IPS-NIHi7 (cell line): ENCODE results near the gene LRP6.
"Not testable (repeated sequence)": the region's sequence is repeated elsewhere in the genome, so short reads cannot be mapped to it uniquely, and the experiment has no call there.

Experiments
- DNase-seq: peaks from one replicate; pipeline ENCODE4 v3.0.0; 2012; ENCODE audit warnings: mixed read lengths; ENCODE audit errors: extremely low spot score

LRP6 gene

GRCh38 chr12:12265571-12266388, 1.1 kb downstream of the LRP6 start:
- DNase-seq = no peak

DNA sequence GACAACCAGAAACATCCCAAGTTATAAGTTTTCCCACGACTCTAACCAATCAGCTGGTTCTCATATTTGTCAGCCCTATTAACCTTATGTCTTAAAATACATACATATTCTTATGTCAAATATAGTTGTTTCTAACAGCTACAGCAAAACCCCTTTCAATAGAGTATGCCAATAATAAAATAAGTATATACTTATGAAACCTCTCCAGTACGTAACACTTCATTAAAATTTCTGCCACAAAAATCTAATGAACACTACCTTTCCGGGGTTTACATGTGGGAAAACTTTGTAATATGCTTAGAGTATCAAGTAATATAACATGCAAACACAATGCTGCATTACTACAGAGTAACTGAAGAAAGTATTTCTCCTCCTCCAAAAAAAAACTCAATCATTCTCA, 1.8 kb downstream of the LRP6 start:
- no peak for DNase-seq

DNA sequence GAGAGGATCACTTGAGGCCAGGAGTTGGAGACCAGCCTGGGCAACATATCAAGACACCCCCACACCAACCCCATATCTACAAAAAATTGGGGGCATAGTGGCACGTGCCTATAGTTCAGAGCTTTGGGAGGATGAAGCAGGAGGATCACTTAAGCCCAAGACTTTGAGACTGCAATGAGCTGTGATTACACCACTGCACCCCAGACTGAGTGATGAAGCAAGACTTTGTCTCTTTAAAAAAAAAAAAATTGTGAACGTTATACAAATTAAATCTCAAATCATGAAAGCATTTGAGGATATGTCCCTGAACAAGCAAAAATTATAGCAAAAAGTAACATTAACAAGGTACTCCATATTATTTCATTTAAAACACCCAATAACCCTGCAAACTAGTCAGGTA, 2.9 kb downstream of the LRP6 start:
- DNase-seq = no peak

GRCh38 chr12:12256291-12256757, 10.5 kb downstream of the LRP6 start:
- DNase-seq = not testable (repeated sequence)

- no peak for DNase-seq
Observed at GRCh38 chr12:12254553-12254952, 12.3 kb downstream of the LRP6 start.

DNA sequence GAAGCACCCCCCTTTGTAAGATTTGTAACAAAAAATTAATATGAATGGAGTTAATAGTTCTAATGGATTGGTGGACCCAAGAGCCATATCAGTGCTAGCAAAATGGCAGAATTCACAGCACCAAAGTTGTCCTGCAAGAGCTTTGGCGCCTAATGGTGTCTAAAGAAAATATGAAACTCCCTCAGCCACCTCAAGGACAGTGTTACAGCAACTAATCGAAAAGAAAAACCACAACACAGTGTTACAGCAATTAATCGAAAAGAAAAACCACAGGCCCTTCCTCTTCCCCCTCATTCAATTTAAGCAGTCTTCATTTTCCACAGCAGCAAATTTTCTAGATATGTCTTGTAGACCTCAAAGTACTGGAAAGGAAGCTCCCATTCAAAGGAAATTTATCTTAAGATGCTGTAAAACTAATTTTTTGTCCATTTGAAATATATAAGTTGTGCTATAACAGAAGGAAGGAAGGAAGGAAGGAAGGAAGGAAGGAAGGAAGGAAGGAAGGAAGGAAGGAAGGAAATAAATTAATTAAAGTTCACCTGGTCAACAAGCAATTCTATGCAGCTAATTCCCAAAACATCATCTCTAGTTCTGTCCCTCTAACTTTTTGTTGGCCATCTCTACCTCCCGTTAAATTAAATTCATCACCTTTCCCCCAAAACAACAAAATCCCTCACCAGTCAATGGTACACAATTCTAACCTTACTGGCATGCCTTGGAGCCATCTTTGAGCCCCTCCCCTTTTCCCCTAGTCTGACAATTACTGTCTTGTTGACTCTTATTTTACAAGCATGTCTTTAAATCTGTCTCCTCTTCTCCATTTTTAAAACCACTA, 17.4 kb downstream of the LRP6 start:
- DNase-seq = no peak

- no peak for DNase-seq
Observed at GRCh38 chr12:12247584-12247983, 19.3 kb downstream of the LRP6 start.

DNA sequence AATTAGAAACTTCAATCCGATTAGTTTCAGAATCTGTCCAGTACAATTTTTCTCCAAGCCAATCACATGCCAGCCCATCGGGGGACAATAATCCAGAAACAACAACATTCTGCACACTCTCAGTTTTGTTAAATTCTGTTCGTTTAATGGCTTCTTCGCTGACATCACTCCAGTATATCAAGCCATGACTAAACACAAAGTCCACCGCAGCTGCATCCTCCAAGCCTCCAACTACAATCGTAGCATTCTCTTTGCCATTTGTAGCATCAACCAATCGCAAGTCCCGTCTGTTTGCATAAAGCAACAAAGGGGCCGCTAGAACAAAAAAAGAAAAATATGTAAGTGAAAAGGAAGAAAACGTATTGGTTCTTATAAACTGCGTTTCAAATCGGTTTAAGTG, 22.5 kb downstream of the LRP6 start:
- no peak for DNase-seq

DNA sequence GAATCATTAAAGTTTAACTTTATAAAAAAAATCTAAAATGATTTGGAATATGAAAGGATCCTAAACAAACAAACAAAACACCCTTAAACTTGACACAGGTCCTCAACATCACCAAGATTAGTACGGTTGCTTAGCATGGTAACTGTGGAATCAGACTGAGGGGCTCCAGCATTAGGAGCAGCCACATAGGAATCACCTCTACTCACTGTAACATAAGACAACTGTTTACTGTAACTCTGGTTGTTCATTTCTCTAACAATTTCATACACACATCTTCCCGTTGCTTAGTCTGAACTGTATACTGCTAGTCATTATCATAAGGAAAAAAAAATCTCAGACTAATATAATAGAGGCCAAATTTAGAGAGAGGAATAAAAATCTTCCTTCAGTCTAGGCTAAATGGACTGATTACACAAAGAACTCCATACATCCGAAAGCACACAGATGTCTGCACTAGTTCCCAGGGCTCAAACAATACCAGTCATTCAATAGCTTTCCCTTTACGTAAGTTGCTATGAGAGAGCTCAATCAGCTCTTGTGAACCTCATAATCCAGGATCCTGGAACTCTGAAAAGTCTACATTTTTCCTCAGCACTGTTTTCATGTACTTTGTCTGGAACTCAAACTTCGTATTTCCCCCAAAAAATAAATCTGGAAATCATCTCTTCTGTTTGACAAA, 26.0 kb downstream of the LRP6 start:
- DNase-seq = no peak

DNA sequence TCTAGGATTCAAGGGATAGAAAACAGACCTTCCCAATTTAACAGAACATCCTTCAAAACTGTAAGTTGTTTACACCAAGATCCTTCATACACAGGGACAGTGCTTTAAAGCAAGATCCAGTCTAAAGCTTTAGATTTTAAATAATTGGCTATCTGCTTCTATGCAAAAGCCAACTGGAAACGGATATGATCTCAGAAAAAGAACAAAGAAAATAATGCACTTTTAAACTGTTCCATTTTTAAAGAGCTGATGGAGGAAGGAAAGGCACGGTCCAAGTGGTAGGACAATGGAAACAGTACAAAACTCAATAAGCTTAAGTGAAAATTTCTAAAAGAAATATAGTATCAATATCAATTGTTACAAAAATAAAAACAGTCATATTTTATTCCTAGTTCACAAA, 27.7 kb downstream of the LRP6 start:
- DNase-seq = no peak

DNA sequence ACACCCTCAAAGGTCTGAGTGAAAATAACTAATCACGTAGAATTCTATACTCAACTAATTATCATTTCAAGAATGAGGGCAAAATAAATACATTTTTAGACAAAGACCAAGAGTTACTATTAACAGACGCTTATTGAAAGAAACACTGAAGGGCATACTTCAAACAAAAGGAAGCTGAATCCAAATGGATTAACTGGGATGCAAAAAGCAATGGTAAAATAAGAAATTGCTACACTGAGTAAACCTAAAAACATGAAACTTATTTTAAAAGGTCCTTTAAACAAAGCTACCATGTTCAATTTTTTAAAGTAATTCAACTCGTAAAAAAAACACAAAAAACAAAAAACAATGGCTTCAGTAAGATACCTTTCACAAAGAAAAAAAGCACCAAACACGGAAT, 28.2 kb downstream of the LRP6 start:
- DNase-seq = no peak

- no peak for DNase-seq
Observed at GRCh38 chr12:12236896-12237295, 29.9 kb downstream of the LRP6 start.

GRCh38 chr12:12230275-12230674, 36.6 kb downstream of the LRP6 start:
- no peak for DNase-seq

GRCh38 chr12:12229556-12230092, 37.2 kb downstream of the LRP6 start:
- no peak for DNase-seq

DNA sequence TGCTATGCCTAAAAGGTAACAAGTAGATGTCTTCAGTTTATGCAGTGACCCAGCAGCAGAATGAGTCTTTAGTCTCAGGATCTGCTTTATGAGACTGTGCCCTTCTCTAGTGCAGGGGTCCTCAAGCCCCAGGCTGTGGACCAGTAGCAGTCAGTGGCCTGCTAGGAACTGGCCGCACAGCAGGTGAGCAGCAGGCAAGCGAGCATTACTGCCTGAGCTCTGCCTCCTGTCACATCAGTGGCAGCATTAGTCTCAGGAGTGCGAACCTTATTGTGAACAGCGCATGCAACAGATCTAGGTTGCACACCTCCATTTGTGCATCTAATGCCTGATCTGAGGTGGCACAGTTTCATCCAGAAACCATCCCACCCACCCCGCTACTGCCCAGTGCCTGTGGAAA, 38.4 kb downstream of the LRP6 start:
- DNase-seq = no peak

GRCh38 chr12:12226187-12226586, 40.7 kb downstream of the LRP6 start:
- no peak for DNase-seq

DNA sequence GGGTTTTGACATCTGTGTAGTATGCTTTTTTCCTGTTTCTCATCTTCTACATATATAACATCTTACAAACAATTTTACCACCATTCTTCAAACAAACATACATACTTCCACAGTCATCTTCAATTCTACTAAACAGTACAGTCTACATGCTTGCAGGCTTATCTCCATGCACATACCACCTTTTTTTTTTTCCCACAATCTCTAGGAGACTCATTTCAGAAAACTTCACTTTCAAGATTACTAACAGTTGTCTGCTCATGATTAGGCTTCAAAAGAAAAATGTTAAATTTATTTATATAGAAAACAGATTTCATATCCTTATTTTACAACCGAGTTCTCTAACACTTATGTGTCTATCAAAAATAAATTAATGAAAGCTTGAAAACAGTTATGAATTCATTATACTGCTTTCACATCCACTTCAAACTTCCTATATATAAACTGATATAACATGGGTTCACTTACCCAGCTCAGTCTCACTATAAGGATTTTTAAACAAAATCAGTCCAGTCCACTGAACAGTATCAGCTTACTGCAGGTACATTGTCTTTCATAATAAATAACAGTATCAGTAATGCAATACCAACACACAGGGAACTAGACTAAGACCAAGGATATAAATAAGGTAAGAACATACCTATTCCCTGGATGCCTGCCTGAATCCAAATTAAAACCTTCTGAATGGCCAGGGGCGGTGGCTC, 42.5 kb downstream of the LRP6 start:
- DNase-seq = no peak

DNA sequence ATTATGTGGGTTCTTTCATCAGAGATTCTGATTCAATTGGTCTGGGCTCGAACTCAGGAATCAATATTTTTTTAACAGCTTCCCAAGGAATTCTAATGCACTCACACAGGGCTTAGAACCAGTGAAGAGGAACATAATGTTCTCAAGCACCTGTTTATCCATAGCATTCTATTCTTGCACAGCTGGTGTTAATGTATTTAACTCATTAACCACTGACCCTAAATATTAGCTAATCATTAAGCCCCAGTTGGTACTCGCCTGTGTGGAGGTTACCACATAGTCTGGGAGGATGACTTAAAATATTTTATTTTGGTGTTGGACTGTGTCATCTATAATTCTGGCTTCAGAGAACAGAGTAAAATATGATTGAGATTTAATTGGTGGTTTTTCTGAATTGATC, 45.3 kb downstream of the LRP6 start:
- no peak for DNase-seq

DNA sequence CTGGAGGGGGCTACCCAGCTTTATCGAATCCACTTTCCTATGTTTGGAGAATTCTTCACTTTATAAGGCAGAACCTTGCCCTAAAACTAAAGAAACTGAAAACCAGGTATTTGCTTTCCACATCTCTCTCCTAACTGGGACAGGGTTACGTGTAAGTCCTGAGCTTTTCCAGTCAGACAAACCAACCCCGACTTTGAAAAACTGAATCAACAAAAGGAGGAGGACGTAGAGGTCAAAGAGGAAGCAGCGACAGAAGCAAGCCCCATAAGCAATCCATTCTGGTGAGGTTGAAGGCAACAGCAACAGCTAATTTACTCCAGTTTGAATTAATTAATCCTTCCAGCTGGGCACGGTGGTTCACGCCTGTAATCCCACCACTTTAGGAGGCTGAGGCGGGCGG, 47.2 kb downstream of the LRP6 start:
- DNase-seq = no peak

DNA sequence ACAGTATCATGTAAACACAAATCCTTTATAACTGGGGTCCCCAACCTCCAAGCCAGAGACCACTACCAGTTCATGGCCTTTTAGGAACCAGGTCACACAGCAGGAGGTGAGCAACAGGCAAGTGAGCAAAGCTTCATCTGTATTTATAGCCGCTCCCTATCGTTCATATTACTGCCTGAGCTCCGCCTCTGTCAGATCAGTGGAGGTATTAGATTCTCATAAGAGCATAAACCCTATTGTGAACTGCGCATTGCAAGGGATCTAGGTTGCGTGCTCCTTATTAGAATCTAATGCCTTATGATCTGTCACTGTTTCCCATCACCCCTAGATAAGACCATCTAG, 49.9 kb downstream of the LRP6 start:
- no peak for DNase-seq

DNA sequence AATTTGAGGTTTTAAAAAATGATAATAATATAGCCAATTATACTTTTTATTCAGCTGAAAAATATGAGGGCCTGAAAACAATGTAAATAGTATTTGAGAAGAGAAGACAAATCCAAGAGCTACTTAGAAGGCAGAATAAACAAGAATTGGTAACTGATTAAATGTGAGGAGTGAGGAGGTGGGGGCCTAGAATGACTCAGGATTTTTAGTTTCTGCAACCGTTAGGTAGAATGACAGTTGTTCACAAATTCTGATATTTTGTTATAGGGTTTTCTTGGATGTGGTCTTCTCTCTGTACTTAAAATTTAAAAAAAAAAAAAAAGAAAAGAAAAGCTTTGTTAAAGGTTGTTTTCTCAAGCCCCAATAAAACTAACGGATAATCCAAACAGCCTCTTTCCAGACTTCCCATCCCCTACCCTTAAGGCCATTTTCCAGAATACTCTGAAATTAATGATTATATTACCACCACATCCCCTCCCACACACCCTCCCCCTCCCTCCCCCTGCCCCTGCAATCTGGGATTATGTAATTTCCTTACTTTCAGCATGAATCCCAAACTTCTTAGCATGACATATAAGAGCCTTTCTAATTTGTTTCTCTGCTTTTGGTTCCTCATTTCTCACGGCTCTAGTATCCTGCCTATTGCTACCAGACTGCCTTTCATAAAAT, 50.4 kb downstream of the LRP6 start:
- DNase-seq = no peak
